OCI-LY1 (cell line): ENCODE measurements around the gene FRMD5.

ENCODE experiments used
- EZH2 ChIP-seq: fragments of 200-600 bp; sonication (generic), shearing (Covaris generic); IDR thresholded peaks from 2 replicates; pipeline ENCODE4 v1.8.0; 2017; ENCODE audit warnings: borderline replicate concordance, mixed run types, mild to moderate bottlenecking, antibody characterized with exemption, low read length, moderate library complexity, mixed read lengths
- TF ChIP-seq, protein P1 (sequence below): fragments of 200-600 bp; sonication (generic), shearing (Covaris generic); IDR thresholded peaks from 2 replicates; pipeline ENCODE4 v1.5.1; 2017; ENCODE audit warnings: mild to moderate bottlenecking, antibody characterized with exemption, low read length, moderate library complexity, mixed read lengths

DNA sequence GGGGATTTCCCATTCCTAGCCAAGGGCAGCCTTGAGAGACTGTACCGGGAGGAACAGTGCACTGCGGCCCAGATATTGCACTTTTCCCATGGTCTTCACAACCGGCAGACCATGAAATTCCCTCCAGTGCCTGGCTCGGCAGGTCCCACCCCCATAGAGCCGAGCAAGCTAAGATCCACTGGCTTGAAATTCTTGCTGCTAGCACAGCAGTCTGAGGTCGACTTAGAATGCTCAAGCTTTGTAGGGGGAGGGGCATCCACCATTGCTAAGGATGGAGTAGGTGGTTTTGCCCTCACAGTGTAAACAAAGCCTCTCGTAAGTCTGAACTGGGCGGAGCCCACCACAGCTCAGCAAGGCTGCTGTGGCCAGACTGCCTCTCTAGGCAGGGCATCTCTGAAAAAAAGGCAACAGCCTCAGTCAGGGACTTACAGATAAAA is 156.3 kb downstream of the FRMD5 start:
- TF ChIP-seq EZH2: no peak
- TF ChIP-seq, protein P1, sequence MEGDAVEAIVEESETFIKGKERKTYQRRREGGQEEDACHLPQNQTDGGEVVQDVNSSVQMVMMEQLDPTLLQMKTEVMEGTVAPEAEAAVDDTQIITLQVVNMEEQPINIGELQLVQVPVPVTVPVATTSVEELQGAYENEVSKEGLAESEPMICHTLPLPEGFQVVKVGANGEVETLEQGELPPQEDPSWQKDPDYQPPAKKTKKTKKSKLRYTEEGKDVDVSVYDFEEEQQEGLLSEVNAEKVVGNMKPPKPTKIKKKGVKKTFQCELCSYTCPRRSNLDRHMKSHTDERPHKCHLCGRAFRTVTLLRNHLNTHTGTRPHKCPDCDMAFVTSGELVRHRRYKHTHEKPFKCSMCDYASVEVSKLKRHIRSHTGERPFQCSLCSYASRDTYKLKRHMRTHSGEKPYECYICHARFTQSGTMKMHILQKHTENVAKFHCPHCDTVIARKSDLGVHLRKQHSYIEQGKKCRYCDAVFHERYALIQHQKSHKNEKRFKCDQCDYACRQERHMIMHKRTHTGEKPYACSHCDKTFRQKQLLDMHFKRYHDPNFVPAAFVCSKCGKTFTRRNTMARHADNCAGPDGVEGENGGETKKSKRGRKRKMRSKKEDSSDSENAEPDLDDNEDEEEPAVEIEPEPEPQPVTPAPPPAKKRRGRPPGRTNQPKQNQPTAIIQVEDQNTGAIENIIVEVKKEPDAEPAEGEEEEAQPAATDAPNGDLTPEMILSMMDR: no peak
